Chondrocyte (in vitro differentiated cells): Measurements from ENCODE around the gene PRMT5. TPM values are rescaled to one million over a fixed set of nuclear protein-coding genes. Genes with fewer than 3 reads are reported as not detected.

Source experiments
- DNase-seq: peaks from one replicate; pipeline ENCODE4 v3.0.0; 2021; ENCODE audit warnings: mixed read lengths, low spot score
- H3K27ac Mint-ChIP-seq: one replicate; pipeline ENCODE4 v1.8.0; 2021; ENCODE audit warnings: mild to moderate bottlenecking, moderate library complexity, mixed read lengths; ENCODE audit not compliant: unreplicated experiment
- H3K27me3 Mint-ChIP-seq: 2 replicates; pipeline ENCODE4 v1.8.0; 2021; ENCODE audit warnings: low read depth, mixed read lengths
- H3K36me3 Mint-ChIP-seq: 2 replicates; pipeline ENCODE4 v1.8.0; 2021; ENCODE audit warnings: low read depth, mixed read lengths
- H3K4me1 Mint-ChIP-seq: 2 replicates; pipeline ENCODE4 v1.8.0; 2021; ENCODE audit warnings: low read depth, mild to moderate bottlenecking, mixed read lengths
- H3K4me3 Mint-ChIP-seq: one replicate; pipeline ENCODE4 v1.8.0; 2021; ENCODE audit warnings: mild to moderate bottlenecking, moderate library complexity, mixed read lengths; ENCODE audit not compliant: unreplicated experiment
- H3K9me3 Mint-ChIP-seq: 2 replicates; pipeline ENCODE4 v1.8.0; 2021; ENCODE audit warnings: low read depth, mixed read lengths
- CTCF ChIP-seq: fragments of 200-600 bp; sonication (generic); IDR thresholded peaks from 2 replicates; pipeline ENCODE4 v1.5.0; 2021; ENCODE audit warnings: antibody characterized with exemption, mild to moderate bottlenecking, moderate library complexity
- total RNA-seq: library from RNA; stranded (reverse); gene quantifications from 3 replicates; pipeline ENCODE4 v1.2.1, GENCODE V29; 2021

Gene PRMT5
- total RNA-seq, 1 donor from 2014 or later, result 50.4 TPM

DNA sequence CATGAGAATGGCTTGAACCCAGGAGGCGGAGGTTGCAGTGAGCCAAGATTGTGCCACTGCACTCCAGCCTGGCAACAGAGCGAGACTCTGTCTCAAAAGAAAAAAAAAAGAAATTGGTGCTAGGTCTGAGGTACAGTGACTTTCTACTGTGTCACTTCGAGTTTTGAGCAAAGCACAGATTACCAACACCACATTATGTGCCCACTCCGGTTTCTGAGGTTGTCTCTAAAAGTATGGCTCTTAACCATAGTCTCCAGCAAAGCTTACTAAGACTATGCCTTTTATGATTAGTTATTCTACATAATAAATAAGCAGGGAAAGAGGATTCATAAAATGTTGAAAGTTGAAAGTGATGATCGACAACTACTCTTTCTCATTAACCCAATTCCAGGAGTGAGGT, 18.3 kb downstream of the PRMT5 start:
- no peak overlapping the region for H3K4me3 Mint-ChIP-seq
- H3K36me3 Mint-ChIP-seq, result peaks cover 17% of the 10 kb centered on the region
- no peak overlapping the region for H3K27ac Mint-ChIP-seq
- H3K4me1 Mint-ChIP-seq, result peaks cover 4% of the 10 kb centered on the region
- H3K9me3 Mint-ChIP-seq, result no peaks in the 10 kb centered on the region
- no peak for DNase-seq
- no peaks in the 10 kb centered on the region for H3K27me3 Mint-ChIP-seq
- no peak for TF ChIP-seq CTCF

GRCh38 chr14:22908601-22909000, 20.6 kb downstream of the PRMT5 start:
- peaks cover 4% of the 10 kb centered on the region for H3K4me1 Mint-ChIP-seq
- peaks cover 33% of the 10 kb centered on the region for H3K36me3 Mint-ChIP-seq
- no peaks in the 10 kb centered on the region for H3K9me3 Mint-ChIP-seq
- H3K4me3 Mint-ChIP-seq, result no peak overlapping the region
- no peak for DNase-seq
- H3K27ac Mint-ChIP-seq, result no peak overlapping the region
- TF ChIP-seq CTCF, result no peak
- H3K27me3 Mint-ChIP-seq, result no peaks in the 10 kb centered on the region

DNA sequence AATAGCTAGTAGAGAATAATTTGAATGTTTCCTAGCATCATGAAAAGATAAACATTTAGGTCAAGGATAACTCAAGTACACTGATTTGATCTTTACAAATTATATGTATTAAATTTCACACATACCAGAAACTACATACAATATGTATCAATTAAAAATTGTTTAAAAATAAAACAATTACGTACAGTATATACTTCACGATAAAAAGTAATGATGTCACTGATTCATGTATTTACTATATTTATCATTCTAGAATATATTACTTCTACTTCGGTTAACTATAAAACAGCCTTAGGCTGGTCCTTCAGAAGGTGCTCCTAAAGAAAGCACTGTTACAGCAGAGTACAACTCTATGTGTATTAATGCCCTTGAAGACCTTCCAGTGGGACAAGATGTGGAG, 21.7 kb downstream of the PRMT5 start:
- DNase-seq, result no peak
- Mint-ChIP-seq H3K4me1 (peaks cover 3% of the 10 kb centered on the region), H3K27ac (no peak overlapping the region), H3K4me3 (no peak overlapping the region), H3K36me3 (peaks cover 37% of the 10 kb centered on the region), H3K9me3 (no peaks in the 10 kb centered on the region), H3K27me3 (no peaks in the 10 kb centered on the region)
- TF ChIP-seq CTCF, result no peak

GRCh38 chr14:22906073-22906472, 23.1 kb downstream of the PRMT5 start:
- H3K9me3 Mint-ChIP-seq, result no peaks in the 10 kb centered on the region
- H3K27me3 Mint-ChIP-seq, result no peaks in the 10 kb centered on the region
- H3K27ac Mint-ChIP-seq, result no peak overlapping the region
- no peak for DNase-seq
- H3K36me3 Mint-ChIP-seq, result peaks cover 44% of the 10 kb centered on the region
- no peak for TF ChIP-seq CTCF
- no peaks in the 10 kb centered on the region for H3K4me1 Mint-ChIP-seq
- H3K4me3 Mint-ChIP-seq, result no peak overlapping the region

DNA sequence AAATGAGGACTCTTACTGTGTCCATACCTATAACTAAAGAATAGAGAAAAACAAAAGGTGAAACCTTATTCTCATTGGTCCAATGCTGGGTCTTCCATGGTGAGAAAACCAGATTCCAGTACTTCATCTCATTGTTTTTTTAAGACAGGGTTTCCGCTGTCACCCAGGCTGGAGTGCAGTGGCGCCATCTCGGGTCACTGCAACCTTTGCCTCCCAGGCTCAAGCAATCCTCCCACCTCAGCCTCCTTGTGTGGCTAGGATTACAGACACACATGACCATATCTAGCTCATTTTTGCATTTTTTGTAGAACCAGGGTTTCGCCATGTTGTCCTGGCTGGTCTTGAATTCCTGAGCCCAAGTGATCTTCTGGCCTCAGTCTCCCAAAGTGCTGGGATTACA, 23.5 kb downstream of the PRMT5 start:
- TF ChIP-seq CTCF, result no peak
- Mint-ChIP-seq H3K4me3 (no peak overlapping the region), H3K36me3 (peaks cover 45% of the 10 kb centered on the region), H3K9me3 (no peaks in the 10 kb centered on the region), H3K27ac (no peak overlapping the region), H3K4me1 (no peaks in the 10 kb centered on the region), H3K27me3 (no peaks in the 10 kb centered on the region)
- DNase-seq, result no peak
